GM18498 (cell line): ENCODE data around the gene ALLC.

Source experiments
- ATAC-seq: cut with Tn5 transposase; IDR thresholded peaks from one replicate; pipeline ENCODE4 v1.9.1; 2021; ENCODE audit warnings: mild to moderate bottlenecking, moderate library complexity; ENCODE audit not compliant: unreplicated experiment

Gene ALLC

GRCh38 chr2:3742743-3743508, 84.9 kb downstream of the ALLC start:
- ATAC-seq: no peak

GRCh38 chr2:3743951-3744555, 86.1 kb downstream of the ALLC start:
- no peak for ATAC-seq

GRCh38 chr2:3745920-3746319, 87.9 kb downstream of the ALLC start:
- ATAC-seq: no peak

- no peak for ATAC-seq
Observed at GRCh38 chr2:3747032-3747654, 89.1 kb downstream of the ALLC start.

- ATAC-seq: no peak
Observed at GRCh38 chr2:3747826-3748225, 89.8 kb downstream of the ALLC start.

- no peak for ATAC-seq
Observed at GRCh38 chr2:3749201-3749600, 91.2 kb downstream of the ALLC start.

- ATAC-seq: no peak
Observed at GRCh38 chr2:3751251-3751650, 93.3 kb downstream of the ALLC start.

- ATAC-seq: no peak
Observed at GRCh38 chr2:3751806-3752205, 93.8 kb downstream of the ALLC start.
